IMR-90 (cell line): ENCODE data around the gene RPL35. TPM values are rescaled to one million over a fixed set of nuclear protein-coding genes. Genes with fewer than 3 reads are reported as not detected.

Source experiments
- ATAC-seq: fragments of 200-7000 bp; cut with Tn5 transposase; 2 replicates; pipeline ENCODE4 v1.9.1; 2020; ENCODE audit warnings: low read depth, mild to moderate bottlenecking, moderate library complexity
- BruUV-seq: library from RNA; stranded (reverse); fragments of 400-500 nt; replicated peaks from 2 replicates; lab custom pipeline; 2021; lab: Mats Ljungman, UMichigan
- CTCF ChIA-PET: fragments of 300-600 bp; formaldehyde crosslinking; extraction: SDS; loops from one replicate; lab custom pipeline; 2021; ENCODE audit warnings: antibody characterized with exemption; lab: Yijun Ruan, JAX
- POLR2A ChIA-PET: fragments of 300-600 bp; sonication (Branson Sonifier 250); formaldehyde crosslinking; loops from one replicate; lab custom pipeline; 2022; ENCODE audit warnings: antibody characterized with exemption; ENCODE audit not compliant: unreplicated experiment; lab: Charles Lee
- DNase-seq: peaks from one replicate; pipeline ENCODE4 v3.0.0; 2013
- H2AFZ ChIP-seq: replicated peaks from 2 replicates; pipeline ENCODE3; 2013; ENCODE audit warnings: low read length, mild to moderate bottlenecking; ENCODE audit not compliant: poor library complexity
- H2AK5ac ChIP-seq: 2 replicates; pipeline ENCODE4 v1.6.1; 2013; ENCODE audit warnings: low read depth, low read length, inconsistent platforms
- H2AK9ac ChIP-seq: replicated peaks from 2 replicates; pipeline ENCODE3; 2013; ENCODE audit warnings: mild to moderate bottlenecking, low read depth, low read length, moderate library complexity; ENCODE audit not compliant: poor library complexity
- H2BK120ac ChIP-seq: 2 replicates; pipeline ENCODE4 v1.6.1; 2013; ENCODE audit warnings: low read depth, low read length, inconsistent platforms
- H2BK15ac ChIP-seq: 3 replicates; pipeline ENCODE4 v1.6.1; 2013; ENCODE audit warnings: low read depth, low read length, inconsistent platforms
- H2BK20ac ChIP-seq: 2 replicates; pipeline ENCODE4 v1.6.1; 2013; ENCODE audit warnings: low read depth, mild to moderate bottlenecking, inconsistent platforms, low read length, moderate library complexity
- H2BK5ac ChIP-seq: 2 replicates; pipeline ENCODE4 v1.6.1; 2013; ENCODE audit warnings: mild to moderate bottlenecking, low read depth, low read length, inconsistent platforms; ENCODE audit not compliant: poor library complexity, severe bottlenecking
- H3K14ac ChIP-seq: replicated peaks from 2 replicates; pipeline ENCODE4 v1.6.1; 2013; ENCODE audit warnings: low read depth, low read length, inconsistent platforms
- H3K18ac ChIP-seq: 2 replicates; pipeline ENCODE4 v1.6.1; 2013; ENCODE audit warnings: low read depth, low read length, control low read depth
- H3K23ac ChIP-seq: 2 replicates; pipeline ENCODE4 v1.6.1; 2013; ENCODE audit warnings: low read depth, low read length, inconsistent platforms
- H3K27ac ChIP-seq: 2 replicates; pipeline ENCODE4 v1.5.1; 2013; ENCODE audit warnings: mild to moderate bottlenecking, control low read depth, low read length; ENCODE audit not compliant: insufficient read depth
- H3K27me3 ChIP-seq: 2 replicates; pipeline ENCODE4 v1.6.1; 2013; ENCODE audit warnings: low read length; ENCODE audit not compliant: control insufficient read depth, insufficient read depth
- H3K36me3 ChIP-seq: 2 replicates; pipeline ENCODE4 v1.6.1; 2013; ENCODE audit warnings: low read length, mixed read lengths; ENCODE audit not compliant: control insufficient read depth, insufficient read depth
- H3K4ac ChIP-seq: 2 replicates; pipeline ENCODE4 v1.6.1; 2013; ENCODE audit warnings: low read depth, low read length, inconsistent platforms
- H3K4me1 ChIP-seq: 2 replicates; pipeline ENCODE4 v1.6.1; 2013; ENCODE audit warnings: low read length, mixed read lengths; ENCODE audit not compliant: control insufficient read depth, insufficient read depth
- H3K4me2 ChIP-seq: 2 replicates; pipeline ENCODE4 v1.6.1; 2013; ENCODE audit warnings: low read depth, mild to moderate bottlenecking, control low read depth, low read length, moderate library complexity
- H3K4me3 ChIP-seq: 2 replicates; pipeline ENCODE4 v1.5.1; 2013; ENCODE audit warnings: low read depth, mild to moderate bottlenecking, control low read depth, low read length, moderate library complexity; ENCODE audit not compliant: insufficient read depth
- H3K56ac ChIP-seq: 2 replicates; pipeline ENCODE4 v1.6.1; 2013; ENCODE audit warnings: low read length, inconsistent platforms; ENCODE audit not compliant: insufficient read depth; ENCODE audit errors: extremely low read depth
- H3K79me1 ChIP-seq, 2 experiments: 2 replicates each; pipeline ENCODE4 v1.6.1; 2013; ENCODE audit warnings: low read length in 2 of 2, inconsistent platforms in 1 of 2, low read depth in 1 of 2
- H3K9ac ChIP-seq: 2 replicates; pipeline ENCODE4 v1.6.1; 2013; ENCODE audit warnings: low read depth, low read length, control low read depth
- H3K9me1 ChIP-seq: 2 replicates; pipeline ENCODE4 v1.6.1; 2013; ENCODE audit warnings: low read length, inconsistent platforms; ENCODE audit not compliant: insufficient read depth
- H3K9me3 ChIP-seq: 2 replicates; pipeline ENCODE4 v1.6.1; 2013; ENCODE audit warnings: low read length; ENCODE audit not compliant: control insufficient read depth, insufficient read depth
- H4K20me1 ChIP-seq: 2 replicates; pipeline ENCODE4 v1.6.1; 2013; ENCODE audit warnings: low read length, inconsistent platforms; ENCODE audit not compliant: insufficient read depth
- H4K5ac ChIP-seq: 2 replicates; pipeline ENCODE4 v1.6.1; 2013; ENCODE audit warnings: mild to moderate bottlenecking, low read depth, low read length, control low read depth
- H4K8ac ChIP-seq, 2 experiments: 2 replicates each; pipeline ENCODE4 v1.6.1; 2013; ENCODE audit warnings: low read depth in 2 of 2, low read length in 2 of 2, control low read depth in 1 of 2, inconsistent platforms in 1 of 2
- H4K91ac ChIP-seq: 2 replicates; pipeline ENCODE4 v1.6.1; 2013; ENCODE audit warnings: low read depth, low read length, inconsistent platforms; ENCODE audit not compliant: insufficient read depth
- BHLHE40 ChIP-seq: fragments of 150-350 bp; IDR thresholded peaks from 2 replicates; pipeline ENCODE4 v1.6.1; 2016; ENCODE audit warnings: mild to moderate bottlenecking, low read depth, low read length
- CEBPB ChIP-seq: IDR thresholded peaks from 2 replicates; pipeline ENCODE4 v1.6.1; 2012; ENCODE audit warnings: low read depth, low read length, improper control_type of control experiment
- MAZ ChIP-seq: IDR thresholded peaks from 2 replicates; pipeline ENCODE4 v1.6.1; 2012; ENCODE audit warnings: low read depth, mild to moderate bottlenecking, low read length, improper control_type of control experiment, moderate library complexity, borderline replicate concordance
- MXI1 ChIP-seq: IDR thresholded peaks from 2 replicates; pipeline ENCODE4 v1.6.1; 2012; ENCODE audit warnings: low read depth, mild to moderate bottlenecking, low read length, moderate library complexity, borderline replicate concordance
- NFE2L2 ChIP-seq: fragments of 150-350 bp; IDR thresholded peaks from 2 replicates; pipeline ENCODE4 v1.6.1; 2016; ENCODE audit warnings: low read depth, mild to moderate bottlenecking, low read length
- POLR2A ChIP-seq: IDR thresholded peaks from 2 replicates; pipeline ENCODE4 v1.6.1; 2012; ENCODE audit warnings: mild to moderate bottlenecking, low read depth, low read length
- RCOR1 ChIP-seq: IDR thresholded peaks from 2 replicates; pipeline ENCODE4 v1.6.1; 2012; ENCODE audit warnings: mild to moderate bottlenecking, low read length, improper control_type of control experiment; ENCODE audit not compliant: insufficient replicate concordance
- SMC3 ChIP-seq: fragments of 150-350 bp; IDR thresholded peaks from 2 replicates; pipeline ENCODE4 v1.6.1; 2016; ENCODE audit warnings: low read depth, mild to moderate bottlenecking, antibody characterized with exemption, low read length, moderate library complexity
- USF2 ChIP-seq: fragments of 150-350 bp; IDR thresholded peaks from 2 replicates; pipeline ENCODE4 v1.6.1; 2017; ENCODE audit warnings: mild to moderate bottlenecking, antibody characterized with exemption, low read length, low read depth
- WGBS, 2 experiments: methylation state at CpG; one replicate each; pipeline versions ENCODE4 v1.1.5 to v1.1.7; 2013; ENCODE audit warnings: missing lambda C conversion rate in 2 of 2; ENCODE audit not compliant: insufficient read length in 1 of 2; ENCODE audit errors: extremely low coverage in 2 of 2; 5-methylcytosine and 5-hydroxymethylcytosine counted together
- dilution Hi-C: fragments of 300-500 bp; cut with HindIII; formaldehyde crosslinking; loops from one replicate; pipeline ENCODE4 v1.14.3; 2018; ENCODE audit warnings: low sequenced_read_pairs; ENCODE audit not compliant: unreplicated experiment
- in situ Hi-C: fragments of 300-500 bp; cut with MboI; formaldehyde crosslinking; loops from 3 replicates; pipeline ENCODE4 v1.14.3; 2019; ENCODE audit warnings: low sequenced_read_pairs, inconsistent platforms, mixed read lengths
- intact Hi-C: fragments of 100-400 bp; cut with micrococcal nuclease; formaldehyde crosslinking; loops from 2 replicates; pipeline ENCODE4 v1.10.0; 2022
- polyA plus RNA-seq, 3 experiments: library from polyadenylated mRNA; depleted of rRNA; stranded (reverse); fragments of >200 nt; gene quantifications; 2 replicates each; pipeline ENCODE4 v1.2.3, GENCODE V29; 2012; ENCODE audit warnings: low replicate concordance in 1 of 3
- total RNA-seq: library from RNA; depleted of rRNA; stranded (reverse); fragments of >200 nt; gene quantifications from 2 replicates; pipeline ENCODE4 v1.2.3, GENCODE V29; 2012

The RPL35 gene
- total and polyA plus RNA-seq, 2 of the 4 experiments (the other 2 are of a cell fraction): 881 to 1,650 TPM

GRCh38 chr9:124809211-124809610 lies 52.5 kb downstream of the RPL35 start:
- ATAC-seq: no peak
- Histone ChIP-seq H3K27me3 (no peaks in the 10 kb centered on the region), H3K9me1 (peaks cover 20% of the 10 kb centered on the region), H3K4me1 (peaks cover 23% of the 10 kb centered on the region), H2BK120ac (peak overlapping the region; percentile 35; the same call in 1 of the 2 replicates), H2BK5ac (no peak overlapping the region), H4K5ac (no peak overlapping the region), H4K20me1 (no peaks in the 10 kb centered on the region), H2BK20ac (peak overlapping the region; percentile 40; the same call in 1 of the 2 replicates), H3K4ac (0 out of 2 replicates have a peak overlapping the region, but pooled peaks have one; percentile 2), H2AK9ac (no peak overlapping the region), H3K18ac (no peak overlapping the region), H3K14ac (no peak overlapping the region), H3K36me3 (peaks cover 12% of the 10 kb centered on the region; the same call in 1 of the 2 replicates), H2AK5ac (peak overlapping the region; percentile 100), H3K9me3 (no peaks in the 10 kb centered on the region), H3K9ac (no peak overlapping the region), H2AFZ (no peak overlapping the region), H3K27ac (no peak overlapping the region), H4K8ac (no peak overlapping the region), H2BK15ac (no peak overlapping the region), H3K4me3 (no peak overlapping the region), H4K91ac (no peak overlapping the region), H3K56ac (no peak overlapping the region), H3K4me2 (no peak overlapping the region), H3K79me1 (peaks cover 0 to 10% of the 10 kb centered on the region in 2 experiments; a peak in 2 of 4 replicates), H3K23ac (no peak overlapping the region)
- TF ChIP-seq POLR2A: no peak
- no peak for TF ChIP-seq MAZ
- no peak for TF ChIP-seq USF2
- no peak for TF ChIP-seq MXI1
- TF ChIP-seq NFE2L2: no peak
- no peak for TF ChIP-seq BHLHE40
- TF ChIP-seq RCOR1: no peak
- TF ChIP-seq SMC3: no peak
- no peak for TF ChIP-seq CEBPB
- 98% methylated on average over 6 of the region's 6 CpGs; no CpG with 5 or more reads in 1 of the 2 experiments for WGBS, 2 experiments
- dilution Hi-C loops: no loop called here
- in situ Hi-C loops: no loop called here
- CTCF ChIA-PET: interaction anchor here (0.6 kb wide), 2 partner anchors 31 to 207 kb away, joined by 3 to 5 read pairs; no protein-coding TSS in a partner anchor
- no TSS peak for BruUV-seq
- DNase-seq: no peak
- POLR2A ChIA-PET: interaction anchor here (0.6 kb wide), 1 partner anchor 39 kb away, joined by 3 read pairs; no protein-coding TSS in a partner anchor
- intact Hi-C loops: no loop called here
